Activated CD4-positive, alpha-beta memory T cell treated with anti-CD3 and anti-CD28 coated beads for 36 hours (primary cell): ENCODE measurements around the gene GMDS. TPM values are rescaled to one million over a fixed set of nuclear protein-coding genes. Genes with fewer than 3 reads are reported as not detected.
A peak's percentile ranks its signal among the peaks of the same experiment; 100 is the strongest.

Source experiments
- CTCF ChIA-PET: fragments of 350-600 bp; sonication (Branson Sonifier 250); formaldehyde crosslinking; loops from one replicate; lab custom pipeline; 2021; ENCODE audit warnings: antibody characterized with exemption, inconsistent platforms; lab: Charles Lee
- POLR2A ChIA-PET: fragments of 350-600 bp; sonication (Branson Sonifier 250); formaldehyde crosslinking; loops from one replicate; lab custom pipeline; 2021; ENCODE audit warnings: antibody characterized with exemption; lab: Charles Lee
- DNase-seq: peaks from one replicate; pipeline ENCODE4 v3.0.0-alpha.2; 2020
- H3K27ac Mint-ChIP-seq: one replicate; pipeline ENCODE4 v1.8.0; 2021; ENCODE audit warnings: mixed read lengths
- H3K27me3 Mint-ChIP-seq: one replicate; pipeline ENCODE4 v1.8.0; 2021; ENCODE audit warnings: mixed read lengths
- H3K36me3 Mint-ChIP-seq: one replicate; pipeline ENCODE4 v1.8.0; 2021; ENCODE audit warnings: mixed read lengths
- H3K4me1 Mint-ChIP-seq: one replicate; pipeline ENCODE4 v1.8.0; 2021; ENCODE audit warnings: low read depth, mixed read lengths
- H3K4me3 Mint-ChIP-seq: one replicate; pipeline ENCODE4 v1.8.0; 2021; ENCODE audit warnings: mild to moderate bottlenecking, mixed read lengths
- H3K9me3 Mint-ChIP-seq: one replicate; pipeline ENCODE4 v1.8.0; 2021; ENCODE audit warnings: mixed read lengths
- intact Hi-C: fragments of 100-400 bp; cut with micrococcal nuclease; formaldehyde crosslinking; loops from one replicate; pipeline ENCODE4 v1.15.1; 2023
- total RNA-seq, 2 experiments: library from RNA; stranded (reverse); gene quantifications; one replicate each; pipeline ENCODE4 v1.2.3, GENCODE V29; 2021

The GMDS gene
- total RNA-seq, 2 experiments from 2014 or later = 34.7 to 36.4 TPM

- POLR2A ChIA-PET = no interaction called here
Measured at GRCh38 chr6:2103765-2104523, 141.5 kb downstream of the GMDS start.

GRCh38 chr6:2102966-2103365, 142.4 kb downstream of the GMDS start:
- ChIA-PET POLR2A (no interaction called here), CTCF (no interaction called here)
- Mint-ChIP-seq H3K4me3 (no peak overlapping the region), H3K27me3 (peaks cover 2% of the 10 kb centered on the region), H3K4me1 (no peaks in the 10 kb centered on the region), H3K27ac (no peak overlapping the region), H3K9me3 (no peaks in the 10 kb centered on the region), H3K36me3 (no peaks in the 10 kb centered on the region)
- intact Hi-C loops = no loop called here
- no peak for DNase-seq

More at GRCh38 chr6:2103765-2104523, 141.5 kb downstream of the GMDS start:
- Mint-ChIP-seq H3K4me1 (no peaks in the 10 kb centered on the region), H3K4me3 (no peak overlapping the region), H3K27ac (no peak overlapping the region), H3K9me3 (no peaks in the 10 kb centered on the region), H3K27me3 (peaks cover 2% of the 10 kb centered on the region), H3K36me3 (no peaks in the 10 kb centered on the region)
- intact Hi-C loops = loop anchor here (1.0 kb wide), 1 partner anchor 498 kb away; no protein-coding TSS in a partner anchor
- CTCF ChIA-PET = interaction anchor here (0.6 to 1.4 kb wide), 21 partner anchors 9 to 507 kb away, joined by 3 to 20 read pairs (median 4); no protein-coding TSS in a partner anchor
- no peak for DNase-seq

GRCh38 chr6:2102316-2102883, 143.0 kb downstream of the GMDS start:
- intact Hi-C loops = no loop called here
- H3K27me3 Mint-ChIP-seq = peaks cover 2% of the 10 kb centered on the region
- POLR2A ChIA-PET = no interaction called here
- H3K4me1 Mint-ChIP-seq = no peaks in the 10 kb centered on the region
- no peak overlapping the region for H3K27ac Mint-ChIP-seq
- no peak overlapping the region for H3K4me3 Mint-ChIP-seq
- H3K36me3 Mint-ChIP-seq = no peaks in the 10 kb centered on the region
- CTCF ChIA-PET = no interaction called here
- H3K9me3 Mint-ChIP-seq = no peaks in the 10 kb centered on the region
- DNase-seq = no peak

- no peaks in the 10 kb centered on the region for H3K4me1 Mint-ChIP-seq
- no peak overlapping the region for H3K27ac Mint-ChIP-seq
- DNase-seq = no peak
- no peak overlapping the region for H3K4me3 Mint-ChIP-seq
- intact Hi-C loops = no loop called here
- no peaks in the 10 kb centered on the region for H3K36me3 Mint-ChIP-seq
- H3K9me3 Mint-ChIP-seq = no peaks in the 10 kb centered on the region
- ChIA-PET POLR2A (no interaction called here), CTCF (no interaction called here)
- H3K27me3 Mint-ChIP-seq = peaks cover 2% of the 10 kb centered on the region
Measured at GRCh38 chr6:2101213-2101612, 144.2 kb downstream of the GMDS start.

GRCh38 chr6:2099870-2100269, 145.5 kb downstream of the GMDS start:
- H3K4me3 Mint-ChIP-seq = no peak overlapping the region
- no peaks in the 10 kb centered on the region for H3K9me3 Mint-ChIP-seq
- H3K27ac Mint-ChIP-seq = no peak overlapping the region
- DNase-seq = no peak
- H3K27me3 Mint-ChIP-seq = peaks cover 2% of the 10 kb centered on the region
- H3K4me1 Mint-ChIP-seq = no peaks in the 10 kb centered on the region
- no peaks in the 10 kb centered on the region for H3K36me3 Mint-ChIP-seq
- intact Hi-C loops = no loop called here
- CTCF ChIA-PET = interaction anchor here (0.6 kb wide), 1 partner anchor 533 kb away, joined by 3 read pairs; no protein-coding TSS in a partner anchor
- POLR2A ChIA-PET = no interaction called here

- ChIA-PET CTCF (no interaction called here), POLR2A (no interaction called here)
- Mint-ChIP-seq H3K36me3 (no peaks in the 10 kb centered on the region), H3K27ac (no peak overlapping the region), H3K9me3 (no peaks in the 10 kb centered on the region), H3K27me3 (no peaks in the 10 kb centered on the region), H3K4me3 (no peak overlapping the region), H3K4me1 (no peaks in the 10 kb centered on the region)
- no peak for DNase-seq
- intact Hi-C loops = no loop called here
Measured at GRCh38 chr6:2097464-2097863, 147.9 kb downstream of the GMDS start.

GRCh38 chr6:2094642-2095041, 150.8 kb downstream of the GMDS start:
- Mint-ChIP-seq H3K4me1 (no peaks in the 10 kb centered on the region), H3K27ac (no peak overlapping the region), H3K9me3 (no peaks in the 10 kb centered on the region), H3K4me3 (no peak overlapping the region), H3K36me3 (peaks cover 7% of the 10 kb centered on the region), H3K27me3 (no peaks in the 10 kb centered on the region)
- intact Hi-C loops = no loop called here
- CTCF ChIA-PET = interaction anchor here (0.6 kb wide), 1 partner anchor 10 kb away, joined by 4 read pairs; no protein-coding TSS in a partner anchor
- POLR2A ChIA-PET = no interaction called here
- no peak for DNase-seq

- ChIA-PET CTCF (interaction anchor here (1.0 kb wide), 1 partner anchor 18 kb away, joined by 3 read pairs; no protein-coding TSS in a partner anchor), POLR2A (interaction anchor here (0.6 kb wide), 1 partner anchor 840 kb away, joined by 4 read pairs; no protein-coding TSS in a partner anchor)
- Mint-ChIP-seq H3K4me1 (peaks cover 8% of the 10 kb centered on the region), H3K9me3 (peaks cover under 1% of the 10 kb centered on the region), H3K27me3 (no peaks in the 10 kb centered on the region), H3K4me3 (no peak overlapping the region), H3K27ac (no peak overlapping the region), H3K36me3 (peaks cover 23% of the 10 kb centered on the region)
- no peak for DNase-seq
- intact Hi-C loops = no loop called here
Measured at GRCh38 chr6:2086326-2086965, 159.0 kb downstream of the GMDS start.

- intact Hi-C loops = no loop called here
- ChIA-PET CTCF (interaction anchor here (1.0 kb wide), 1 partner anchor 19 kb away, joined by 3 read pairs; no protein-coding TSS in a partner anchor), POLR2A (no interaction called here)
- Mint-ChIP-seq H3K9me3 (peaks cover 9% of the 10 kb centered on the region), H3K27ac (no peak overlapping the region), H3K36me3 (peaks cover 23% of the 10 kb centered on the region), H3K4me1 (peaks cover 11% of the 10 kb centered on the region), H3K27me3 (no peaks in the 10 kb centered on the region), H3K4me3 (no peak overlapping the region)
- DNase-seq = no peak
Measured at GRCh38 chr6:2085657-2086056, 159.7 kb downstream of the GMDS start.

GRCh38 chr6:2081155-2082138, 164.0 kb downstream of the GMDS start:
- Mint-ChIP-seq H3K9me3 (peaks cover 31% of the 10 kb centered on the region), H3K4me3 (no peak overlapping the region), H3K27me3 (no peaks in the 10 kb centered on the region), H3K27ac (no peak overlapping the region), H3K36me3 (peaks cover 32% of the 10 kb centered on the region), H3K4me1 (peaks cover 26% of the 10 kb centered on the region)
- peak; percentile 40 for DNase-seq
- ChIA-PET CTCF (no interaction called here), POLR2A (no interaction called here)
- intact Hi-C loops = no loop called here

GRCh38 chr6:2078888-2079287, 166.5 kb downstream of the GMDS start:
- DNase-seq = no peak
- intact Hi-C loops = no loop called here
- Mint-ChIP-seq H3K4me3 (no peak overlapping the region), H3K4me1 (peaks cover 26% of the 10 kb centered on the region), H3K27me3 (no peaks in the 10 kb centered on the region), H3K27ac (no peak overlapping the region), H3K9me3 (peaks cover 31% of the 10 kb centered on the region), H3K36me3 (peaks cover 30% of the 10 kb centered on the region)
- CTCF ChIA-PET = interaction anchor here (1.5 kb wide), 1 partner anchor 25 kb away, joined by 3 read pairs; no protein-coding TSS in a partner anchor
- POLR2A ChIA-PET = no interaction called here
